ENCODE measurements around the gene MTAP.

DNA sequence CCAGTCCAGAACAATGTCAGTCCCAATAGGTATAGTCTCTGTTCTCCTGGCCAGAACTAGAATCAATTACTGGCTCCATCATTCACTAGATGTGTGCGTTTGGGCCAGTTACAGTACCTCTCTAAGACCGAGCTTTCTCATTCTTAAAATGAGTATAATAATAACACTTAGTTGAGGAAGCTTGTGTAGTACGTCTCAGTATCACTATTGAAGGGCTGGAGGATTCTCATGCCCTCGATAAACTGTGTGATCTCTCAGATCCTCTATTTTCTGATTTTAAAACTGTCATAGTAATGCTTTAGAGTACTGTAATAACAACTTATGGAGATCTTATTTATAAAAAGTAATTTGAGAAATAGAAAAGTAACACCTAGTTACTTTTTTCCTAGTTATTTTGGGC is 141.0 kb downstream of the MTAP start:
- TF ChIP-seq CTCF (IDR thresholded peaks at IDR 0.05; ENCODE audit: insufficient read depth, low read depth, low read length) (no peak), EZH2 (IDR thresholded peaks at IDR 0.05; ENCODE audit: insufficient read depth, low read length) (no peak)
